SK-N-SH treated with all-trans-retinoic acid at 6 μM for 48 hours (cell line): Measurements from ENCODE around the gene KXD1.

Experiments used
- ATAC-seq: fragments of 200-7000 bp; cut with Tn5 transposase; 3 replicates; pipeline ENCODE4 v1.9.1; 2020; ENCODE audit warnings: mild to moderate bottlenecking, moderate library complexity
- ARNTL ChIP-seq: fragments of 450-650 bp; formaldehyde crosslinking; IDR thresholded peaks from 2 replicates; pipeline ENCODE4 v1.5.0; 2020; ENCODE audit warnings: low read depth, mild to moderate bottlenecking, moderate library complexity, borderline replicate concordance
- CSDC2 ChIP-seq: fragments of 250-450 bp; sonication (Bioruptor Pico); IDR thresholded peaks from 2 replicates; pipeline ENCODE4 v1.5.0; 2020; ENCODE audit warnings: mild to moderate bottlenecking, moderate library complexity
- ESRRG ChIP-seq: fragments of 250-450 bp; sonication (Bioruptor Pico); IDR thresholded peaks from 2 replicates; pipeline ENCODE4 v1.6.1; 2021; ENCODE audit warnings: mild to moderate bottlenecking
- GLIS3 ChIP-seq: fragments of 250-450 bp; sonication (Bioruptor Pico); IDR thresholded peaks from 2 replicates; pipeline ENCODE4 v1.5.0; 2020; ENCODE audit warnings: mild to moderate bottlenecking, moderate library complexity
- OSR1 ChIP-seq: fragments of 250-450 bp; sonication (Bioruptor Pico); IDR thresholded peaks from 2 replicates; pipeline ENCODE4 v1.8.0; 2022; ENCODE audit warnings: moderate library complexity, mild to moderate bottlenecking, inconsistent platforms
- PPARA ChIP-seq: fragments of 250-450 bp; sonication (Bioruptor Pico); IDR thresholded peaks from 2 replicates; pipeline ENCODE4 v1.5.0; 2020; ENCODE audit warnings: mild to moderate bottlenecking, borderline replicate concordance
- RARB ChIP-seq: fragments of 250-450 bp; sonication (Bioruptor Pico); IDR thresholded peaks from 2 replicates; pipeline ENCODE4 v1.8.0; 2021; ENCODE audit warnings: mild to moderate bottlenecking, moderate library complexity
- SNAI2 ChIP-seq: fragments of 250-450 bp; sonication (Bioruptor Pico); IDR thresholded peaks from 2 replicates; pipeline ENCODE4 v1.5.0; 2020; ENCODE audit warnings: mild to moderate bottlenecking, moderate library complexity
- TCF4 ChIP-seq: fragments of 250-450 bp; sonication (Bioruptor Pico); IDR thresholded peaks from 2 replicates; pipeline ENCODE4 v1.8.0; 2021; ENCODE audit warnings: mild to moderate bottlenecking, moderate library complexity, borderline replicate concordance
- TOX ChIP-seq: fragments of 250-450 bp; sonication (Bioruptor Pico); IDR thresholded peaks from 2 replicates; pipeline ENCODE4 v1.8.0; 2021; ENCODE audit warnings: mild to moderate bottlenecking, moderate library complexity, borderline replicate concordance
- ZC3H10 ChIP-seq: fragments of 250-450 bp; sonication (Bioruptor Pico); IDR thresholded peaks from 2 replicates; pipeline ENCODE4 v1.5.1; 2021; ENCODE audit warnings: mild to moderate bottlenecking, moderate library complexity
- ZFP3 ChIP-seq: fragments of 250-450 bp; sonication (Bioruptor Pico); IDR thresholded peaks from 2 replicates; pipeline ENCODE4 v1.5.0; 2020; ENCODE audit warnings: mild to moderate bottlenecking, moderate library complexity
- ZFP30 ChIP-seq: fragments of 450-650 bp; formaldehyde crosslinking; IDR thresholded peaks from 2 replicates; pipeline ENCODE4 v1.5.0; 2022; ENCODE audit warnings: mild to moderate bottlenecking, moderate library complexity
- ZNF565 ChIP-seq: fragments of 450-650 bp; formaldehyde crosslinking; conservative IDR thresholded peaks from 2 replicates; pipeline ENCODE4 v1.5.0; 2020; ENCODE audit warnings: low read depth, mild to moderate bottlenecking, moderate library complexity
- TF ChIP-seq, protein P1 (sequence below): fragments of 250-450 bp; sonication (Bioruptor Pico); IDR thresholded peaks from 2 replicates; pipeline ENCODE4 v1.8.0; 2021; ENCODE audit warnings: low read depth, mild to moderate bottlenecking, moderate library complexity, borderline replicate concordance
- TF ChIP-seq, protein P2 (sequence below): fragments of 250-450 bp; sonication (Bioruptor Pico); IDR thresholded peaks from 2 replicates; pipeline ENCODE4 v1.5.0; 2020; ENCODE audit warnings: mild to moderate bottlenecking, moderate library complexity
- TF ChIP-seq, protein P3 (sequence below): fragments of 250-450 bp; sonication (Bioruptor Pico); IDR thresholded peaks from 2 replicates; pipeline ENCODE4 v1.5.1; 2021; ENCODE audit warnings: mild to moderate bottlenecking, moderate library complexity
- TF ChIP-seq, protein P4 (sequence below): fragments of 250-450 bp; sonication (Bioruptor Pico); IDR thresholded peaks from 2 replicates; pipeline ENCODE4 v1.8.0; 2020; ENCODE audit warnings: mild to moderate bottlenecking, moderate library complexity, borderline replicate concordance

Gene KXD1

DNA sequence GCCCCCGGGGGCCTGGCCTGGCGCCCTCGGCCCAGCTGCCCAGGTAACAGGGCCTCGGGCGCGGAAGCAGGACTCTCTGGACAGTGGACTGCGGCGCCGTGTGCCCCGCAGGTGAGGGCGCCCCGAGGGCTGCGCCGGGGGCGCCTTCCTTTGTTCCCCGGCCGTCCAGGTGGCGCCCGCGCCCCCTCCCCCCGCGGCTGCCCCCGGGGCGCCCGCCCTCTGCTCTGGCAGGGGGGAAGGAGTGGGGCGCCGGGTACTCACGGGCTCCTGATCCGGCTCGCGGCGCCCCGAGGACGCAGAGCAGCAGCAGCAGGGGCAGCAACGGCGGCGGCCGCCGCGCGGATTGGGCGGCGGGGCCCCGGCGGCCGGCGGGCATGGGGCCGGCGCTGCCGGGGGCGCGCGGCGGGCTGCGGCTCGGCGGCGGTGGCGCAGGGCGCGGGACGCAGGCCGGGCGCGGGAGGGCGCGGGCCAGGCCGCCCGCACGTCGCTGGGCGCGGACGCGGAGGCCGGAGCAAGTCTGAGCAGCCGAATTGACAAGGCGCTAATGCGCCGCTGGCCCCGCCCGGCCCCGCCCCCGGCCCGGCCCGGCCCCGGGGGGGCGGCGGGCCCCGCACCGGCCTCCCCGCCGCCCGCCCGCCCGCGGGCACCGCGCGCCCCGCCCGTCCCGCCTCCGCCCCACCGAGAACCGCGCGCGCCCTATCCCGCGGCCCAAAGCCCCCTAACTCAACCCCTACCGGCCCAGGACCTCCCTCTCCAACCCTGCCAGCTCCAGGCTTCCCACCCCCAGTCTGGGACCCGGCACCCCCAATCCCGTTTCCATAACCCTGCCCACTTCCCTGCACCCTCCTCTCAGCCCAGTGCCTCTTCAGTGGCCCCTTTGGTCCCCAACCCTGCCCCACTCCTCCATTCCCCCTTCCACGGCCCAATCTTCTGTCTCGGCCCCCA is 48.9 kb downstream of the KXD1 start, which contains the start of gene CRLF1:
CRLF1 (minus strand) TSS at position 519 of the 945 bp plus-strand sequence; CDS start at position 376, 143 bp downstream.
- TF ChIP-seq CSDC2 (CRISPR knock-in tag) (no peak), TCF4 (CRISPR knock-in tag) (no peak)
- ATAC-seq, result no peak

DNA sequence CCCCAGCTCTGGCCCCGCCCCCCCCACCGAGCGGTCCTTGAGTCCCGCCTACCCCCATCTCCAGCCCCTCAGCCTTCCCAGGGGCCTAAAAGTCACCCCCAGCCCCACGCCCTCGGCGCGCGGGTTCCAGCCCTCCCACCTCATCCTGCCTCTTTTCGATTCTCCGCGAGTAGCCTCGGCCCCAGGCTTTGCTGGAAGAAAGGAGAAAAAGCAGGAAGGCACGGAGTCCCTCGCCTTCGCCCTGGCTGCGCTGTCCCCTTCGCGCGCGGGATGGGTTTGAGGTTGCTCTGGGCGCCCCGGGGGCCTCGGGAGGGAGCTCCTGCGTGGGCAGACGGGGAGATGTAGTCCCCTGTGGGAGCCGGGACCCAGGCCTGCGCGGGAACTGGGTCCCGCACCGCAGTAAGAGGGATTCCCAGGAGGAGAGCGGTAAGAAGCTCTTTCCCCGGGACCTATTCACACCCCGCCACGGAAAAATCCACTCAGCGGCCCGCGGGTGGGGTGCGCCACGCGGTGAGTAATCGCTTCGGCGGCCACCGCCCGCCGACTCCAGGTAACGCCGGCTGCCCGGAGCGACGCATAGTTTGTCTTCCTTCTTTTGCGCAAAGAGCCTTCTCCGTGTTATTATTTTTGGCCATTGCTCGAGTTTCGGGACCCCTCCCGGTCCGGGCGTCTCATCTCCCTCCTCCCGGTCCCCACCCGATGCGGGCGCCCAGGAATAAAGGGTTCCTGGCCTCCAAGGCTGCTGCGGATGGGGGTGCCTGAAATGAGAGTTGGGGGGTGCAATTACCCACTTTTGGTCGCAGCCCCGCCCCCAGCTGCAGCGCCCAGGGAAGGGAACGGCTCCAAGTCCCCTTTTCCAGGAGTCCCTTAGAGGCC is 49.8 kb downstream of the KXD1 start:
- ATAC-seq, result no peak
- TF ChIP-seq, protein P1, sequence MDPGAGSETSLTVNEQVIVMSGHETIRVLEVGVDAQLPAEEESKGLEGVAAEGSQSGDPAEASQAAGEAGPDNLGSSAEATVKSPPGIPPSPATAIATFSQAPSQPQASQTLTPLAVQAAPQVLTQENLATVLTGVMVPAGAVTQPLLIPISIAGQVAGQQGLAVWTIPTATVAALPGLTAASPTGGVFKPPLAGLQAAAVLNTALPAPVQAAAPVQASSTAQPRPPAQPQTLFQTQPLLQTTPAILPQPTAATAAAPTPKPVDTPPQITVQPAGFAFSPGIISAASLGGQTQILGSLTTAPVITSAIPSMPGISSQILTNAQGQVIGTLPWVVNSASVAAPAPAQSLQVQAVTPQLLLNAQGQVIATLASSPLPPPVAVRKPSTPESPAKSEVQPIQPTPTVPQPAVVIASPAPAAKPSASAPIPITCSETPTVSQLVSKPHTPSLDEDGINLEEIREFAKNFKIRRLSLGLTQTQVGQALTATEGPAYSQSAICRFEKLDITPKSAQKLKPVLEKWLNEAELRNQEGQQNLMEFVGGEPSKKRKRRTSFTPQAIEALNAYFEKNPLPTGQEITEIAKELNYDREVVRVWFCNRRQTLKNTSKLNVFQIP (CRISPR knock-in tag), result no peak
- TF ChIP-seq ZNF565 (CRISPR knock-in tag) (no peak), TOX (CRISPR knock-in tag) (no peak), ZFP3 (CRISPR knock-in tag) (no peak), ZFP30 (CRISPR knock-in tag) (no peak), SNAI2 (no peak), ESRRG (no peak), OSR1 (no peak), PPARA (CRISPR knock-in tag) (no peak), ZC3H10 (no peak)
- TF ChIP-seq, protein P2, sequence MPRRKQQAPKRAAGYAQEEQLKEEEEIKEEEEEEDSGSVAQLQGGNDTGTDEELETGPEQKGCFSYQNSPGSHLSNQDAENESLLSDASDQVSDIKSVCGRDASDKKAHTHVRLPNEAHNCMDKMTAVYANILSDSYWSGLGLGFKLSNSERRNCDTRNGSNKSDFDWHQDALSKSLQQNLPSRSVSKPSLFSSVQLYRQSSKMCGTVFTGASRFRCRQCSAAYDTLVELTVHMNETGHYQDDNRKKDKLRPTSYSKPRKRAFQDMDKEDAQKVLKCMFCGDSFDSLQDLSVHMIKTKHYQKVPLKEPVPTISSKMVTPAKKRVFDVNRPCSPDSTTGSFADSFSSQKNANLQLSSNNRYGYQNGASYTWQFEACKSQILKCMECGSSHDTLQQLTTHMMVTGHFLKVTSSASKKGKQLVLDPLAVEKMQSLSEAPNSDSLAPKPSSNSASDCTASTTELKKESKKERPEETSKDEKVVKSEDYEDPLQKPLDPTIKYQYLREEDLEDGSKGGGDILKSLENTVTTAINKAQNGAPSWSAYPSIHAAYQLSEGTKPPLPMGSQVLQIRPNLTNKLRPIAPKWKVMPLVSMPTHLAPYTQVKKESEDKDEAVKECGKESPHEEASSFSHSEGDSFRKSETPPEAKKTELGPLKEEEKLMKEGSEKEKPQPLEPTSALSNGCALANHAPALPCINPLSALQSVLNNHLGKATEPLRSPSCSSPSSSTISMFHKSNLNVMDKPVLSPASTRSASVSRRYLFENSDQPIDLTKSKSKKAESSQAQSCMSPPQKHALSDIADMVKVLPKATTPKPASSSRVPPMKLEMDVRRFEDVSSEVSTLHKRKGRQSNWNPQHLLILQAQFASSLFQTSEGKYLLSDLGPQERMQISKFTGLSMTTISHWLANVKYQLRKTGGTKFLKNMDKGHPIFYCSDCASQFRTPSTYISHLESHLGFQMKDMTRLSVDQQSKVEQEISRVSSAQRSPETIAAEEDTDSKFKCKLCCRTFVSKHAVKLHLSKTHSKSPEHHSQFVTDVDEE (CRISPR knock-in tag), result no peak

DNA sequence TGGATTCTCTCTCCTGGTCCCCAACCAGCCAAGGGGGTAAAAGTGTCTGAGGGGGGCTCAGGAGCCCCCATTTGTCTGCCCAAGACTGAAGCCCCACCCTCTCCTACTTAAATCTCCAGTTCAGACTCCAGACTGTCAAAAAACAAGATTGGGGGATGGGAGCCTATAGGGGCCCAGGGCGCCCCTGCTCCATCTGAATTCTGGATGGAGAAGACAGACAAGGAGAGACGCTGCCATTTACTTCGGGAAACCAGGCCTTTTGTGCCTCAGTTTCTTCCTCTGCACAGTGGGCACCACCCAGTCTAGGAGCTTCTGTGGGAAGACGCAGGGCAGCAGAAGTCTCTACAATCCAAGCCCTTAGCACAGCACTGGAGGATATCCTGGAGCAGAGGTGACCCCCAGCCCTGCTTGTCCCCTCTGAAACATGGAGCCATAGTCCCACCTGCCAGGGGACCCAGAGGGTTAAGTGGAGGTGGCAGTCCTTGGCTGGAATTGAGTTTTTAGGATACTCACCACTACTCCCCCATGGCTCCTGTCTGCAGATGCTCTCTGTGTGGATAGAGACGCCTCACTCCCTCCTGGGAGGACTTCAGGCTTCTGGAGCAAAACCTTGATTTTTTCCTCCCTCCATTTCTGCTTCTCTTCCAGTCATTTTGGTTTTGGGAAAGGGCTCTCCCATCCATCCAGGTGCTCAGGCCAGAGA is 50.6 kb downstream of the KXD1 start:
- no peak for ATAC-seq
- no peak for TF ChIP-seq CSDC2 (CRISPR knock-in tag)

DNA sequence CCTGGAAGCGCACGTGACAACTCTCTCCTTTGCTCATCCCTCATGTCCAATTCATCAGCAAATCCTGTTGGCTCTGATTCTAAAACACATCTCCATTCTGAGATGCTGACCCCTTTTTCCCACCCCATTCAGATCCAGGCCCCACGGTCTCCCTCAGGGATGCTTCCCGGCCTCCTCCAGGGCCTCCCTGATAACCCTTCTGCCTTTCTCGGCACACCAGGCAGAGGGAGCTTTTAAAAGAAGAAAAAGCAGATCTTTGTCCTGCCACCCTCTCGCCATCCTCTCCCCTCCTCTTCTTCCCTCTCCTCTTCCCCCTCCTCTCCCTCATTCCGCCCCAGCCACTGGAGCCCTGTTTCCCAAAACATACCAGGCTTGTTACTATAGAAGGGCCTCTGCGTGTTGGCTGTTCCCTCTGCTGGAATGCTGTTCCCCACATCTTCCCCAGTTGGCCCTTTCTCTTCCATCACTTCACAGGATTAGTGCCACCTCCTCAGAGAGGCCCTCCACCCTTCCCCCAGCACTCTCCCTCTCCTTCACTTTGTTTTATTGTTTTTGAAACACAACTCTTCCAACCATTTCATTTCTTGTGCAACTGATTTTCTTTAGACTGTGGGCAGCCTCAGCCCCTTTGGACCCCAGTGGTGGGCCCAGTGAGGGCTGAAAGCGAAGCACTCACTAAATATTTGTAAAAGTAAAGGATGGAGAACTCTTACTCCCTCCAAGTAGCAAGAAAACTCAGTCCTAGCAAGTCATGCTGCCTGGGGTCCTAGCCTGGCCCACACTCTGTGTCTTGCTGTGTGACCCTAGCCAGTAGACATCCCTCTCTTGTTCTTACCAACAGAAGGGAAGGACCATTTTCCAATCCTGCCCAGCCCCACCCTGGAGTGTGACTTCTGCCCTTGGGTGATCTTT is 51.4 kb downstream of the KXD1 start:
- no peak for ATAC-seq
- TF ChIP-seq, protein P3, sequence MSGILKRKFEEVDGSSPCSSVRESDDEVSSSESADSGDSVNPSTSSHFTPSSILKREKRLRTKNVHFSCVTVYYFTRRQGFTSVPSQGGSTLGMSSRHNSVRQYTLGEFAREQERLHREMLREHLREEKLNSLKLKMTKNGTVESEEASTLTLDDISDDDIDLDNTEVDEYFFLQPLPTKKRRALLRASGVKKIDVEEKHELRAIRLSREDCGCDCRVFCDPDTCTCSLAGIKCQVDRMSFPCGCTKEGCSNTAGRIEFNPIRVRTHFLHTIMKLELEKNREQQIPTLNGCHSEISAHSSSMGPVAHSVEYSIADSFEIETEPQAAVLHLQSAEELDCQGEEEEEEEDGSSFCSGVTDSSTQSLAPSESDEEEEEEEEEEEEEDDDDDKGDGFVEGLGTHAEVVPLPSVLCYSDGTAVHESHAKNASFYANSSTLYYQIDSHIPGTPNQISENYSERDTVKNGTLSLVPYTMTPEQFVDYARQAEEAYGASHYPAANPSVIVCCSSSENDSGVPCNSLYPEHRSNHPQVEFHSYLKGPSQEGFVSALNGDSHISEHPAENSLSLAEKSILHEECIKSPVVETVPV (CRISPR knock-in tag), result no peak
- TF ChIP-seq, protein P2 (CRISPR knock-in tag), result no peak
- TF ChIP-seq SNAI2 (no peak), ARNTL (CRISPR knock-in tag) (no peak), GLIS3 (CRISPR knock-in tag) (no peak), ESRRG (no peak), ZFP3 (CRISPR knock-in tag) (no peak), ZFP30 (CRISPR knock-in tag) (no peak), ZNF565 (CRISPR knock-in tag) (no peak), RARB (CRISPR knock-in tag) (no peak), TOX (CRISPR knock-in tag) (no peak)
- TF ChIP-seq, protein P4, sequence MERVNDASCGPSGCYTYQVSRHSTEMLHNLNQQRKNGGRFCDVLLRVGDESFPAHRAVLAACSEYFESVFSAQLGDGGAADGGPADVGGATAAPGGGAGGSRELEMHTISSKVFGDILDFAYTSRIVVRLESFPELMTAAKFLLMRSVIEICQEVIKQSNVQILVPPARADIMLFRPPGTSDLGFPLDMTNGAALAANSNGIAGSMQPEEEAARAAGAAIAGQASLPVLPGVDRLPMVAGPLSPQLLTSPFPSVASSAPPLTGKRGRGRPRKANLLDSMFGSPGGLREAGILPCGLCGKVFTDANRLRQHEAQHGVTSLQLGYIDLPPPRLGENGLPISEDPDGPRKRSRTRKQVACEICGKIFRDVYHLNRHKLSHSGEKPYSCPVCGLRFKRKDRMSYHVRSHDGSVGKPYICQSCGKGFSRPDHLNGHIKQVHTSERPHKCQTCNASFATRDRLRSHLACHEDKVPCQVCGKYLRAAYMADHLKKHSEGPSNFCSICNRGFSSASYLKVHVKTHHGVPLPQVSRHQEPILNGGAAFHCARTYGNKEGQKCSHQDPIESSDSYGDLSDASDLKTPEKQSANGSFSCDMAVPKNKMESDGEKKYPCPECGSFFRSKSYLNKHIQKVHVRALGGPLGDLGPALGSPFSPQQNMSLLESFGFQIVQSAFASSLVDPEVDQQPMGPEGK (CRISPR knock-in tag), result no peak
